OCI-LY7 (cell line): Measurements from ENCODE around the gene DAND5. TPM values are rescaled to one million over a fixed set of nuclear protein-coding genes. Genes with fewer than 3 reads are reported as not detected.

Experiments
- BruUV-seq: library from RNA; stranded (reverse); fragments of 400-500 nt; replicated peaks from 2 replicates; lab custom pipeline; 2021; lab: Mats Ljungman, UMichigan
- CTCF ChIA-PET: fragments of 300-600 bp; sonication (Branson Sonifier 250); formaldehyde crosslinking; loops from one replicate; lab custom pipeline; 2022; ENCODE audit warnings: antibody characterized with exemption; ENCODE audit not compliant: unreplicated experiment; lab: Charles Lee
- POLR2A ChIA-PET: fragments of 300-600 bp; sonication (Branson Sonifier 250); formaldehyde crosslinking; loops from one replicate; lab custom pipeline; 2022; ENCODE audit warnings: antibody characterized with exemption; lab: Charles Lee
- DNase-seq: peaks from one replicate; pipeline ENCODE4 v3.0.0-alpha.2; 2015; ENCODE audit warnings: low spot score
- H2AFZ ChIP-seq: fragments of 200-600 bp; sonication (generic), shearing (Covaris generic); 2 replicates; pipeline ENCODE4 v1.6.1; 2014; ENCODE audit warnings: mild to moderate bottlenecking, antibody characterized with exemption, low read length, moderate library complexity
- H3K27ac ChIP-seq: fragments of 200-600 bp; sonication (generic); 2 replicates; pipeline ENCODE4 v1.5.1; 2014; ENCODE audit warnings: mixed run types, low read depth, mild to moderate bottlenecking, moderate library complexity, low read length, inconsistent platforms; ENCODE audit not compliant: poor library complexity, severe bottlenecking
- H3K36me3 ChIP-seq: fragments of 200-600 bp; sonication (generic); 2 replicates; pipeline ENCODE4 v1.6.1; 2014; ENCODE audit warnings: mild to moderate bottlenecking, antibody characterized with exemption, low read length, moderate library complexity, mixed read lengths; ENCODE audit not compliant: insufficient read depth
- H3K4me1 ChIP-seq: fragments of 200-600 bp; sonication (generic); 2 replicates; pipeline ENCODE4 v1.5.1; 2014; ENCODE audit warnings: mild to moderate bottlenecking, low read length; ENCODE audit not compliant: insufficient read depth, poor library complexity, severe bottlenecking
- H3K4me2 ChIP-seq: fragments of 200-600 bp; sonication (generic); 2 replicates; pipeline ENCODE4 v1.6.1; 2014; ENCODE audit warnings: mild to moderate bottlenecking, low read length
- H3K4me3 ChIP-seq: fragments of 200-600 bp; sonication (generic); 2 replicates; pipeline ENCODE4 v1.5.1; 2014; ENCODE audit warnings: mild to moderate bottlenecking, low read depth, low read length; ENCODE audit not compliant: poor library complexity, severe bottlenecking
- H3K79me2 ChIP-seq: fragments of 200-600 bp; sonication (generic); 2 replicates; pipeline ENCODE4 v1.6.1; 2016; ENCODE audit warnings: low read depth, mild to moderate bottlenecking, low read length, moderate library complexity, mixed read lengths; ENCODE audit not compliant: insufficient read depth
- H3K9me2 ChIP-seq: fragments of 200-600 bp; sonication (generic); 2 replicates; pipeline ENCODE4 v1.6.1; 2016; ENCODE audit warnings: mild to moderate bottlenecking, low read length, mixed read lengths; ENCODE audit not compliant: insufficient read depth
- H3K9me3 ChIP-seq: fragments of 200-600 bp; sonication (generic); 2 replicates; pipeline ENCODE4 v1.6.1; 2014; ENCODE audit warnings: mild to moderate bottlenecking, mixed run types, low read length, mixed read lengths
- H4K20me1 ChIP-seq: fragments of 200-600 bp; sonication (generic); 2 replicates; pipeline ENCODE4 v1.6.1; 2014; ENCODE audit warnings: mild to moderate bottlenecking, antibody characterized with exemption, low read length, moderate library complexity, mixed read lengths; ENCODE audit not compliant: insufficient read depth
- CTCF ChIP-seq: fragments of 200-600 bp; sonication (generic); conservative IDR thresholded peaks from 2 replicates; pipeline ENCODE4 v1.5.1; 2014; ENCODE audit warnings: mild to moderate bottlenecking, antibody characterized with exemption, low read length, moderate library complexity, mixed read lengths
- EZH2phosphoT487 ChIP-seq: fragments of 200-600 bp; sonication (generic); IDR thresholded peaks from 2 replicates; pipeline ENCODE4 v1.6.1; 2018; ENCODE audit warnings: low read depth, borderline replicate concordance, mild to moderate bottlenecking, mixed run types, antibody characterized with exemption, low read length, moderate library complexity, mixed read lengths
- intact Hi-C: fragments of 100-400 bp; cut with micrococcal nuclease; formaldehyde crosslinking; loops from one replicate; pipeline ENCODE4 v1.10.0; 2022; ENCODE audit not compliant: unreplicated experiment
- total RNA-seq, 2 experiments: library from RNA; depleted of rRNA in 1 of 2; stranded (reverse); fragments of >200 nt in 1 of 2; shearing (Covaris generic) in 1 of 2; gene quantifications; 2 replicates each; pipeline ENCODE4 v1.2.3, GENCODE V29; 2014 to 2022

The DAND5 gene
- total RNA-seq, 2 experiments from 2014 or later, result 0.06 to 0.84 TPM

GRCh38 chr19:12947702-12948611 is 21.4 kb upstream of the DAND5 start:
- no peak overlapping the region for H2AFZ ChIP-seq
- H3K27ac ChIP-seq, result no peak overlapping the region
- TF ChIP-seq EZH2phosphoT487 (no peak), CTCF (no peak)
- peaks cover 14% of the 10 kb centered on the region; the same call in 1 of the 2 replicates for H4K20me1 ChIP-seq
- DNase-seq, result no peak
- H3K36me3 ChIP-seq, result peaks cover 89% of the 10 kb centered on the region
- ChIA-PET CTCF (no interaction called here), POLR2A (no interaction called here)
- peaks cover 20% of the 10 kb centered on the region for H3K79me2 ChIP-seq
- BruUV-seq, result no TSS peak
- peaks cover 36% of the 10 kb centered on the region for H3K4me1 ChIP-seq
- H3K4me2 ChIP-seq, result peak overlapping the region; percentile 95
- intact Hi-C loops, result no loop called here
- no peaks in the 10 kb centered on the region for H3K9me3 ChIP-seq
- H3K4me3 ChIP-seq, result peak overlapping the region; percentile 88
- no peaks in the 10 kb centered on the region for H3K9me2 ChIP-seq

- 0 out of 2 replicates have a peak, but pooled peaks cover 10% of the 10 kb centered on the region for H4K20me1 ChIP-seq
- no peak overlapping the region for H3K4me3 ChIP-seq
- POLR2A ChIA-PET, result no interaction called here
- H3K9me3 ChIP-seq, result no peaks in the 10 kb centered on the region
- H3K4me1 ChIP-seq, result peaks cover 36% of the 10 kb centered on the region
- BruUV-seq, result no TSS peak
- H3K9me2 ChIP-seq, result no peaks in the 10 kb centered on the region
- intact Hi-C loops, result no loop called here
- no peak overlapping the region for H2AFZ ChIP-seq
- no peak for DNase-seq
- H3K36me3 ChIP-seq, result peaks cover 89% of the 10 kb centered on the region
- TF ChIP-seq CTCF, result no peak
- no peak for TF ChIP-seq EZH2phosphoT487
- CTCF ChIA-PET, result no interaction called here
- no peak overlapping the region for H3K27ac ChIP-seq
- no peak overlapping the region for H3K4me2 ChIP-seq
- peaks cover 20% of the 10 kb centered on the region for H3K79me2 ChIP-seq
Observed at GRCh38 chr19:12948612-12949362, 20.6 kb upstream of the DAND5 start.
